RPMI7951 (cell line): ENCODE measurements around the gene TNPO2. TPM values are rescaled to one million over a fixed set of nuclear protein-coding genes. Genes with fewer than 3 reads are reported as not detected.
"Not testable (repeated sequence)": the region's sequence is repeated elsewhere in the genome, so short reads cannot be mapped to it uniquely, and the experiment has no call there.

Experiments
- DNase-seq: peaks from one replicate; pipeline ENCODE4 v3.0.0-alpha.2; 2012; ENCODE audit warnings: low read depth
- total RNA-seq: library from RNA; depleted of rRNA; stranded (reverse); fragments of >200 nt; shearing (Covaris generic); gene quantifications from 2 replicates; pipeline ENCODE4 v1.2.3, GENCODE V29; 2014

Gene TNPO2
- total RNA-seq, 1 experiment from 2014 or later, result 29.9 TPM

- no peak for DNase-seq
Measured at GRCh38 chr19:12737835-12738351, 14.2 kb upstream of the TNPO2 start.

GRCh38 chr19:12736995-12737834, 13.5 kb upstream of the TNPO2 start, which contains the start of gene GET3:
Gene GET3, plus strand, starts transcription at chr19:12737497. Its CDS starts 9 bp downstream, at chr19:12737506.
- DNase-seq, result peak; percentile 100

- DNase-seq, result peak; percentile 51
Measured at GRCh38 chr19:12733369-12734214, 9.9 kb upstream of the TNPO2 start.

GRCh38 chr19:12731337-12731736, 7.6 kb upstream of the TNPO2 start:
- DNase-seq, result no peak

- no peak for DNase-seq
Measured at GRCh38 chr19:12730064-12730463, 6.3 kb upstream of the TNPO2 start.

- DNase-seq, result no peak
Measured at GRCh38 chr19:12727745-12728433, 4.2 kb upstream of the TNPO2 start.

- DNase-seq, result no peak
Measured at GRCh38 chr19:12726988-12727316, 3.2 kb upstream of the TNPO2 start.

- not testable (repeated sequence) for DNase-seq
Measured at GRCh38 chr19:12725612-12726011, 1.9 kb upstream of the TNPO2 start.

- DNase-seq, result no peak
Measured at GRCh38 chr19:12723381-12723640, 421 bp downstream of the TNPO2 start.

- DNase-seq, result peak; percentile 99
Measured at GRCh38 chr19:12722566-12723380, 959 bp downstream of the TNPO2 start.

- peak; percentile 69 for DNase-seq
Measured at GRCh38 chr19:12721656-12722565, 1.8 kb downstream of the TNPO2 start.

- no peak for DNase-seq
Measured at GRCh38 chr19:12720851-12721655, 2.7 kb downstream of the TNPO2 start.

GRCh38 chr19:12720296-12720695, 3.4 kb downstream of the TNPO2 start:
- DNase-seq, result no peak

GRCh38 chr19:12715929-12716328, 7.8 kb downstream of the TNPO2 start:
- no peak for DNase-seq

GRCh38 chr19:12715102-12715501, 8.6 kb downstream of the TNPO2 start:
- no peak for DNase-seq

GRCh38 chr19:12713304-12713703, 10.4 kb downstream of the TNPO2 start:
- not testable (repeated sequence) for DNase-seq

GRCh38 chr19:12712077-12712476, 11.7 kb downstream of the TNPO2 start:
- not testable (repeated sequence) for DNase-seq

GRCh38 chr19:12711187-12711586, 12.5 kb downstream of the TNPO2 start:
- DNase-seq, result no peak

GRCh38 chr19:12708641-12709040, 15.1 kb downstream of the TNPO2 start:
- DNase-seq, result no peak
